Mesodermal cell (in vitro differentiated cells): ENCODE results near the gene STK32B.

ENCODE experiments used
- H3K27ac ChIP-seq: 2 replicates; pipeline ENCODE4 v1.7.0; 2013; ENCODE audit warnings: mild to moderate bottlenecking, low read depth, low read length, moderate library complexity; ENCODE audit not compliant: severe bottlenecking
- H3K36me3 ChIP-seq: 2 replicates; pipeline ENCODE4 v1.7.1; 2013; ENCODE audit warnings: mild to moderate bottlenecking, low read length, moderate library complexity; ENCODE audit not compliant: control insufficient read depth, insufficient read depth
- H3K4me1 ChIP-seq: one replicate; pipeline ENCODE4 v1.7.1; 2013; ENCODE audit warnings: mild to moderate bottlenecking, low read length; ENCODE audit not compliant: insufficient read depth, control insufficient read depth, poor library complexity, severe bottlenecking
- H3K4me3 ChIP-seq: 2 replicates; pipeline ENCODE4 v1.7.0; 2013; ENCODE audit warnings: low read length, control low read depth, mild to moderate bottlenecking; ENCODE audit not compliant: insufficient read depth, poor library complexity, severe bottlenecking; ENCODE audit errors: extremely low read depth
- H3K9me3 ChIP-seq: 2 replicates; pipeline ENCODE4 v1.7.1; 2013; ENCODE audit warnings: mild to moderate bottlenecking, low read length, moderate library complexity; ENCODE audit not compliant: control insufficient read depth
- WGBS, 2 experiments: methylation state at CpG; one replicate each; pipeline ENCODE4 v1.1.5; 2013; ENCODE audit warnings: missing lambda C conversion rate in 2 of 2; ENCODE audit not compliant: insufficient coverage in 2 of 2; 5-methylcytosine and 5-hydroxymethylcytosine counted together

STK32B gene

DNA sequence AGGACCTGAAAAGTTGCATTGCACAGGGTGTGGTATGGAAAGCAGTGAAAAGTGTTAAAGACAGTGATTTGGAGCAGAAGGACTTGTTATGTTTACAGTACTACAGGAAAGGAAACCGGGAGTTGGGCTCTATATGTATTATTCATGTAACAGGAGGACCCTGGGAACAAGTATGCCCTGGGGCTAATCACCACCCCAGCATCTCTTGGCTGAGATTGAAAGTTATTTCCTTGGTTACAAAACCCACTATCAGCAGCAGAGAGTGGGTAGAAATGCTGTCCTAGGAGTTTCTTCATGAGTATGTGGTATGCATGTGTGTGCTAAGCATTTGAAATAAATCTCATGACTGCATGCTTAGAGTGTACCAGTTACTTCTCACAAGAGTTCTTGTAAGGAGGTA lies 46.9 kb downstream of the STK32B start:
- H3K27ac ChIP-seq, result no peak overlapping the region
- no peaks in the 10 kb centered on the region for H3K36me3 ChIP-seq
- H3K4me1 ChIP-seq, result no peaks in the 10 kb centered on the region
- H3K9me3 ChIP-seq, result no peaks in the 10 kb centered on the region
- H3K4me3 ChIP-seq, result no peak overlapping the region
- WGBS, 2 experiments, result 40 to 67% methylated on average over 1 of the region's 1 CpG

DNA sequence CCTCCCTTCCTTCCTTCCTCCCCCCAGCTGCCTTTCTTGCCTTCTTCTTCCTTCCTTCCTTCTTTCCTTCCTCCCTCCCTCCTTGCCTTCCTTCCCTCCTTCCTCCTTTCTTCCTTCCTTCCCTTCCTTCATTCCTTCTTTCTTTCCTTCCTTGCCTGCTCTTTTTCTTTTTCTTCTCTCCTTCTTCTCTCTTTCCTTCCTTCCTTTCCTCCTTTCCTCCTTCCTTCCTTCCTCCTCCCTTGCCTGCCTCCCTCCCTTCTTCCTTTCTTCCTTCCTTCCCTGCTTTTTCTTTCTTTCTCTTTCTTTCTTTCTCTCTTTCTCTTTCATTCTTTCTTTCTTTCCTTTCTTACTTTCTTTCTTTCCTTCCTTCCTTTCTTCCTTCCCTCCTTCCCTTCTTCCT lies 49.1 kb downstream of the STK32B start:
- H3K4me3 ChIP-seq, result no peak overlapping the region
- no peaks in the 10 kb centered on the region for H3K9me3 ChIP-seq
- H3K27ac ChIP-seq, result no peak overlapping the region
- H3K36me3 ChIP-seq, result no peaks in the 10 kb centered on the region
- H3K4me1 ChIP-seq, result no peaks in the 10 kb centered on the region

DNA sequence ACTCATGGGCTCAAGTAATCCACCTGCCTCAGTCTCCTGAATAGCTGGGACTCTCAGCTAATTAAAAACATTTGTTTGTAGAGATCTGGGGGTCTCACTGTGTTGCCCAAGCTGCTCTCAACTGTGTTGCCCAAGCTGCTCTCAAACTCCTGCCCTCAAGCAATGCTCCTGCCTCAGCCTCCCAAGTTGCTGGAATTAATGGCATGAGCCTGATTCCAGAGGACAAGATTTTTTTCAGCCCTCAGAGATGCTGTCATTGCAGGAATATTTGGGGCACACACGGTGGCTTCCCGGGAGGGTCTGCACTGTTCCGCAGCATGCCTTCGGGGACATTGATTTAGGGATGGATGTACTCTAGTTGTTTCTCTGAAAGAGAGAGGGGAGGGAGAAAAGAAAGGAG lies 49.7 kb downstream of the STK32B start:
- 69 to 79% methylated on average over 4 of the region's 4 CpGs for WGBS, 2 experiments

DNA sequence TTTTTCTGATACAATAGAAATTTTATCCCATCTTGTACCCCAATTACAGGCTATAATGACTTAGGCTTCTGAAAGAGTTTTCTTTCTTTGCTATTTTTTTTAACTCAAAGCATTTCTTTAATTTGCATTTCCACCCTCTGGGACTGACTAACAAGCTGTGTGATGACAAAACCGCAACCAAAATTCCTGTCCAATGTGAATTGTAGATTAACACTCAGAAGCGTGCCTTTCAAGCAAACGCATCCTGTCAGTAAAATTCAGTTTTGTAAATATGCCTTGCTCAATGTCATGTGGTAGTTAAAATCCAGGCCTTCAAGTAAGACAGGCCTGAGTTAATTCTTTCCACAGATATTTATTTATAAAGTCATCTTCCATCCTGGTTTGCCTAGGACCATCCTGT lies 50.3 kb downstream of the STK32B start:
- Histone ChIP-seq H3K36me3 (no peaks in the 10 kb centered on the region), H3K9me3 (no peaks in the 10 kb centered on the region), H3K27ac (no peak overlapping the region), H3K4me1 (no peaks in the 10 kb centered on the region), H3K4me3 (no peak overlapping the region)
- 92% methylated on average over 2 to 3 of the region's 3 CpGs for WGBS, 2 experiments

More for the DNA sequence above, 49.7 kb downstream of the STK32B start:
- Histone ChIP-seq H3K36me3 (no peaks in the 10 kb centered on the region), H3K4me3 (no peak overlapping the region), H3K4me1 (no peaks in the 10 kb centered on the region), H3K27ac (no peak overlapping the region), H3K9me3 (no peaks in the 10 kb centered on the region)

DNA sequence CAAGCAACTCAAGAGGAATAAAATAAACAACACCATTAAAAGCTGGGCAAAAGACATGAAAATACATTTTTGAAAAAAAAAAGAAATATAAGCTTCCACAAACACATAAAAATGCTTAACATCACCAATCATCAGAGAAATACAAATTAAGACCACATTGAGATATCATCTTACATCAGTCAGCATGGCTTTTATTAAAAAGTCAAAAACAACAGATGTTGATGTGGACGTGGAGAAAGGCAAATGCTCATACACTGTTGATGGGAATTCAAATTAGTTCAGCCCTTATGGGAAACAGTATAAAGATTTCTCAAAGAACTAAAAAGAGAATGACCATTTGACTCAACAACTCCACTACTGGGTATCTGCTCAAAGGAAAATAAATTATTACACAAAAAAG lies 59.6 kb downstream of the STK32B start:
- no CpG with 5 or more reads among the region's 1 CpG for WGBS, 2 experiments

DNA sequence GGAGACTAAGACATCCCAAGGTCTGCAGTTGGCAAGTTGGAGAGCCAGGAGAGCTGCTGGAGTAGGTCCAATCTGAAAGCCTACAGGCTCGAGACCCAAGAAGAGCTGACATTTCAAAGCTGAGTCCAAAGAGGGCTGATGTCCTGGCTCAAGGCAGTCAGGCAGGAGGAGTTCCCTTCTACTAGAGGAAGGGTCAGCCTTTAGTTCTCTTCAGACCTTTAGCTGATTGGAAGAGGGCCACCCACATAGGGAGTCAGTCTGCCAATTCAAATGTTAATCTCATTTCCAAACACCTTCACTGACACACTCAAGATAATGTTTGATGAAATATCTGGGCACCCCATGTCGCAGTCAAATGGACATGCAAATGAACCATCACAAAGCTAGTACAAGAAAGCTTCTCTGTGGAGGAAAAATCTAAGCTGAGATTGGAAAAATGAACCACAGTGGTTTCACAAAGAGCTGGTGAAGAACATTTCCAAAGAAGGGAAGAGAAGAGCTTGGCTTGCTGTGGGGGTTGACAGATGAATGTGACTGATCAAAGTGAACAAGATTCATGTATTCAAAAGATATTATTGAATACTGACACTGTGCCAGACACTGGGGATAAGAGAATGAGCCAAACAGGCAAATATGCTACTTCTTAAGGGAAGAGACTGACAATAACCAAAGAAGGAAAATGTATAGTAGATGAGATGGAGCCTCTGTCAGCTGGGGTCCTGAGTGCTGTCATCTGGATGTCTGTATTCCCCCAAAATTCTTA lies 61.2 kb downstream of the STK32B start:
- Histone ChIP-seq H3K9me3 (no peaks in the 10 kb centered on the region), H3K36me3 (no peaks in the 10 kb centered on the region), H3K4me3 (no peak overlapping the region), H3K4me1 (no peaks in the 10 kb centered on the region), H3K27ac (no peak overlapping the region)
- WGBS, 2 experiments, result 69 to 86% methylated on average over 1 to 2 of the region's 2 CpGs

More for the DNA sequence above, 59.6 kb downstream of the STK32B start:
- no peaks in the 10 kb centered on the region for H3K9me3 ChIP-seq
- H3K27ac ChIP-seq, result no peak overlapping the region
- no peak overlapping the region for H3K4me3 ChIP-seq
- H3K36me3 ChIP-seq, result no peaks in the 10 kb centered on the region
- no peaks in the 10 kb centered on the region for H3K4me1 ChIP-seq

DNA sequence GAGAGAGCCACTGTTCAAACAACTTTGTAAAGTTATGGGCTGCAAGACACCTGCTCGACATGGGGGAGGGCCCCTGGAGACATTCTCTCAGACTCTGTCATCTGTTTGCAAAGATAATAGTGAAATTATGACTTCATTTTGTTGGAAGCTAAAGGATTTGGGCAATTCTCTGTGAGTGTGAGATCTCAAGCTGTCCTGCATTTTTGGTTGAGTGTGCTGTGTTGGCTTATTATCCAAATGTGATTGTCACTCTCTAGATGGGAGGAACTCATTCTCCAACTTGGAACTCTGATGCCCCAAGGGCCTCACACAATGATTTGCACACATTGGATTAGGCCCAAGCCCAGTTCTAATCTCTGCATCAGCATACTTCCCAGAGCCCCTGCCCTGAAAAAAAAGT lies 63.7 kb downstream of the STK32B start:
- no peaks in the 10 kb centered on the region for H3K36me3 ChIP-seq
- H3K4me3 ChIP-seq, result no peak overlapping the region
- 86 to 90% methylated on average over 1 of the region's 1 CpG for WGBS, 2 experiments
- no peaks in the 10 kb centered on the region for H3K9me3 ChIP-seq
- H3K27ac ChIP-seq, result no peak overlapping the region
- H3K4me1 ChIP-seq, result no peaks in the 10 kb centered on the region

DNA sequence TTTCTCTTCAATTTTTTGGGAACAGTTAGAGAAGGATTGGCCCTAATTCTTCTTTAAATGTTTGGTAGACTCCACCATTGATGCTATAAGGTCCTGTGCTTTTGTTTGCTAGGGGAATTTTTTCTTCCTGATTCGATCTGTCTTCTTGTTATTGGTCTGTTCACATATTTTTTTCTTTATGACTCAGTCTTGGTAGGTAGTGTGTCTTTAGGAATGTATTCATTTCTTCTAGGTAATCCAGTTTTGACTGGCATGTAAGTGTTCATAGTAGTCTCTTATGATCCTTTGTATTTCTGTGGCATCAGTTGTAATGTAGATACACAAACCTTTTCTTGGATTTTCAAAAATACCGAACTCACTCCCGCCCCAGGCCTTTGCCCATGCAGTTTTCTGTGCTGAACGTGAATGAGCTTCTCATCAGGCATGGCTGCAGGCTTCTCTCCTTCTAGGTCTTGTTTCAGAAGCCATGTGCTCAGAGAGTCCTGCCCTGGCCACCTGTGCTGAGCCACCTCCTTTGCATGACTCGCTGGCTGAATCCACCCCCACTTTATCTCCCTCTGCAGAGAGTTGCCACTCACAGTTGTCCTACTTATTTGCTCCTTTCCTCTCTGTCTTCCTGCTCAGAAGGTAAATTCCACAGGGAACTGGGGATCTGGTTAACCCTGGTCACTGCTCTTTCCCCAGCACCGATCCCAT lies 67.0 kb downstream of the STK32B start:
- Histone ChIP-seq H3K36me3 (no peaks in the 10 kb centered on the region), H3K9me3 (no peaks in the 10 kb centered on the region), H3K4me3 (no peak overlapping the region), H3K27ac (no peak overlapping the region), H3K4me1 (no peaks in the 10 kb centered on the region)
- WGBS, 2 experiments, result 82 to 86% methylated on average over 5 of the region's 6 CpGs

DNA sequence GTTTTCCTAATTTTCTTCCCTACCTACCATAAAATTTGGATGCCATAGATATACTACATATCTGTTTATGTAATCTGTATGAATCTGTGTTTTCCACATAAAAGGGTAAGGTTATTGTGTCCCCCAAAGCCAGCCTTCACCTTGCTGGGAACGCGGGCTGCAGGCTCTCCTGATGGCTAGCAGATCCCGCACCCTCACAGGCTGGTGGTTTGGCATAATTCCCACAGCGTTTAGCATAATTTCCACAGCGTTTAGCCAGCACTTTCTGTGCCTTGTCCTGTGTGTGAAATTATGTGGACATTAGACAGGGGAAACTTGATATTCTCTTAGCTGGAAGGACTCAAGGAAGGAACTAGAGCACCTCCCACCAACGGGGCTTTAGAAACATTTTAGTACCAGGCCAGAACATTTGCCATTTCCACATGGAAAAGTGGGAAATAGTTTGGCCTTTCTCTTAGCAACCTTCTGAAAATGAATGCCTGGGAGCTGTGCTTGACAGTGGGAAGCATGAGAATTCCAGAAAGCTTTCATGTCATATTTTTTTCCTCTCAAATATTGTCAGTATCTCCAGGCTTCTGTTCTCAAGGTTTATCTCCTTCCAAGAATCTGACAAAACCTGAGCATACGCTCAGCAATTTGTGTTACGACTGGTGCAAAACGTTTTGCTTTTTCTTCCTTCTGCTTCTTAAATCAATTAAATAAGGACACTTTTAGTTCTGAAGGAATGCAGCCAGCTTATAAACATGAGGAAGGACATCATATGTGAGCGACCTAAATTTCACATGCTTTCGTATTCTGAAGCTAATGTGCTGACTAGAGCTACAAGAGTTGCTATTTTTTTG lies 67.9 kb downstream of the STK32B start:
- 94 to 95% methylated on average over 8 to 10 of the region's 11 CpGs for WGBS, 2 experiments
- H3K9me3 ChIP-seq, result no peaks in the 10 kb centered on the region

DNA sequence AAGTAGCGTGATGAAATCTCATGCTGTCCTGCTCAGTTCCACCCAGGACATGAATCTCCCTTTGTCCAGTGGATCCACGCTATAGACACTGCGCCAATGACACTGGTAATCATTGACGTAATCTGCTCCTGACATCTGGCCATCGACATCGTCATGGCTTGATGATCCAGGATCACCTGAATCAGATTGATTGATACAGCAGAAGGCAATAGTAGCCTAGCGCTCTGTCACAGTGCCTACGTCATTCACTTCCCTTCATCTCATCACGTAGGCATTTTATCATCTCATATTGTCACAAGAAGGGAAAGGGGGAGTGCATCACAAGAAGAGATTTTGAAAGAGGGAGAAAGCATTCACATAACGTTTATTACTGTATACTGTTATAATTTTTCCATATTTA lies 68.8 kb downstream of the STK32B start:
- Histone ChIP-seq H3K9me3 (no peaks in the 10 kb centered on the region), H3K4me3 (no peak overlapping the region), H3K36me3 (no peaks in the 10 kb centered on the region), H3K27ac (no peak overlapping the region), H3K4me1 (no peaks in the 10 kb centered on the region)
- WGBS, 2 experiments, result 92 to 93% methylated on average over 6 of the region's 10 CpGs

More for the DNA sequence above, 67.9 kb downstream of the STK32B start:
- H3K36me3 ChIP-seq, result no peaks in the 10 kb centered on the region
- H3K4me1 ChIP-seq, result no peaks in the 10 kb centered on the region
- H3K27ac ChIP-seq, result no peak overlapping the region
- H3K4me3 ChIP-seq, result no peak overlapping the region
